Cardiac muscle cell (in vitro differentiated cells and primary cell): ENCODE results near the gene ASCC3. TPM values are rescaled to one million over a fixed set of nuclear protein-coding genes. Genes with fewer than 3 reads are reported as not detected.

Source experiments
- DNase-seq, 2 donors: peaks; one replicate each; pipeline versions ENCODE4 v3.0.0 to v3.0.0-alpha.2; 2010 to 2017; ENCODE audit warnings: low read depth in 1 of 2, low spot score in 1 of 2
- H3K27ac ChIP-seq: fragments of 200-600 bp; sonication (generic); 2 replicates; pipeline ENCODE4 v1.5.1; 2016
- H3K27me3 ChIP-seq: fragments of 200-600 bp; sonication (generic); 2 replicates; pipeline ENCODE4 v1.6.0; 2016; ENCODE audit warnings: control low read depth
- H3K36me3 ChIP-seq: fragments of 200-600 bp; sonication (generic); 2 replicates; pipeline ENCODE4 v1.5.1; 2016; ENCODE audit warnings: control low read depth
- H3K4me1 ChIP-seq: fragments of 200-600 bp; sonication (generic); 2 replicates; pipeline ENCODE4 v1.8.1; 2017; ENCODE audit warnings: low read depth, mild to moderate bottlenecking, mixed run types
- H3K4me3 ChIP-seq: fragments of 200-600 bp; sonication (generic); 2 replicates; pipeline ENCODE4 v1.5.1; 2016; ENCODE audit warnings: mild to moderate bottlenecking
- H3K9me3 ChIP-seq: fragments of 200-600 bp; sonication (generic); 2 replicates; pipeline ENCODE4 v1.5.1; 2017; ENCODE audit warnings: low read depth, mild to moderate bottlenecking, control low read depth
- polyA plus RNA-seq: library from polyadenylated mRNA; unstranded; fragments of >200 nt; fragmentation: Nextera tagmentation; extraction: Ambion mirVana; gene quantifications from 2 replicates; pipeline ENCODE4 v1.2.1, GENCODE V29; 2016
- total RNA-seq: library from RNA; depleted of rRNA; stranded (reverse); fragments of >200 nt; gene quantifications from 2 replicates; pipeline ENCODE4 v1.2.3, GENCODE V29; 2016
- TF ChIP-seq, protein P1 (sequence below): IDR thresholded peaks from 2 replicates; pipeline ENCODE4 v1.5.1; 2012; ENCODE audit warnings: low read depth, mild to moderate bottlenecking, low read length

ASCC3 gene
- total and polyA plus RNA-seq, 2 experiments from 2014 or later = 29.3 to 33.7 TPM

DNA sequence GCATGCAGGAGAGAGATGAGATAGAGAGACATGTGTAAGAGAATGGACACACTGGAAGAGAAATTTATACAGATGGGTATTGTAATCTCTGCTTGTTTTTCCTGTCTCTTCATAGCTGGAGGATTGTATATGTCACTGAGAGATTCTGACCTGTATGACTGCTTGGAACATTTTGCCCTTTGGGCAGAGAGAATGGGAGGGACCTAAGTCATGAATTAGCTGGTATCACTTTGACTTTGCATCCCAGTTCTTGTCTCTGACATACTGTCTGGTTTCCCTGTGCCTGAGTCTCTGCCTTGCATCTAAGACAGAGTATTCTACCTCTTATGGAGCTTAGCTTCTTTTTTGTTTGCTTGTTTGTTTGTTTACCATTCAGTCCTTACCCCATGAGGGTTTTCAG is 37.0 kb upstream of the ASCC3 start:
- no peaks in the 10 kb centered on the region for H3K27me3 ChIP-seq
- TF ChIP-seq, protein P1, sequence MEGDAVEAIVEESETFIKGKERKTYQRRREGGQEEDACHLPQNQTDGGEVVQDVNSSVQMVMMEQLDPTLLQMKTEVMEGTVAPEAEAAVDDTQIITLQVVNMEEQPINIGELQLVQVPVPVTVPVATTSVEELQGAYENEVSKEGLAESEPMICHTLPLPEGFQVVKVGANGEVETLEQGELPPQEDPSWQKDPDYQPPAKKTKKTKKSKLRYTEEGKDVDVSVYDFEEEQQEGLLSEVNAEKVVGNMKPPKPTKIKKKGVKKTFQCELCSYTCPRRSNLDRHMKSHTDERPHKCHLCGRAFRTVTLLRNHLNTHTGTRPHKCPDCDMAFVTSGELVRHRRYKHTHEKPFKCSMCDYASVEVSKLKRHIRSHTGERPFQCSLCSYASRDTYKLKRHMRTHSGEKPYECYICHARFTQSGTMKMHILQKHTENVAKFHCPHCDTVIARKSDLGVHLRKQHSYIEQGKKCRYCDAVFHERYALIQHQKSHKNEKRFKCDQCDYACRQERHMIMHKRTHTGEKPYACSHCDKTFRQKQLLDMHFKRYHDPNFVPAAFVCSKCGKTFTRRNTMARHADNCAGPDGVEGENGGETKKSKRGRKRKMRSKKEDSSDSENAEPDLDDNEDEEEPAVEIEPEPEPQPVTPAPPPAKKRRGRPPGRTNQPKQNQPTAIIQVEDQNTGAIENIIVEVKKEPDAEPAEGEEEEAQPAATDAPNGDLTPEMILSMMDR = no peak
- H3K9me3 ChIP-seq = no peaks in the 10 kb centered on the region
- no peak overlapping the region for H3K27ac ChIP-seq
- no peak overlapping the region for H3K4me3 ChIP-seq
- no peaks in the 10 kb centered on the region for H3K4me1 ChIP-seq
- no peaks in the 10 kb centered on the region for H3K36me3 ChIP-seq
- DNase-seq = no peak

DNA sequence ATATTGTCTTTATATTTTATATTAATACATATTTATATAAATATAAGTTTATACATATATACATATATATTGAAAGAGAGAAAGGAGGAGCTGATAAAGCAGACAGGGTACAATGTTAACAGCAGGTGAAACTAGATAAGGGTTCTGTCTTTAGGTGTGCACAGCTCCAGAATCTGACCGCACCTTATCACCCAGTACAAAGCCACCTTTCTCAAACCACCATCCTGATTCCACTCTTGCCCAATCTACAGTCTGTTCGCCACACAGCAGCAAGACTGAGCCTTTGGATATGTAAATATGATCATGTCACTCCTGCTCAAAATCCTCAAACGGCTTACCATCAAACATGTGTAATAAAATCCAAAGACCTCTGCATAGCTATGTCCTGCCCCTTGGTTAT is 34.7 kb upstream of the ASCC3 start:
- TF ChIP-seq, protein P1 = no peak
- no peak for DNase-seq
- no peak overlapping the region for H3K4me3 ChIP-seq
- H3K27ac ChIP-seq = no peak overlapping the region
- H3K4me1 ChIP-seq = no peaks in the 10 kb centered on the region
- H3K9me3 ChIP-seq = no peaks in the 10 kb centered on the region
- H3K27me3 ChIP-seq = no peaks in the 10 kb centered on the region
- H3K36me3 ChIP-seq = no peaks in the 10 kb centered on the region

DNA sequence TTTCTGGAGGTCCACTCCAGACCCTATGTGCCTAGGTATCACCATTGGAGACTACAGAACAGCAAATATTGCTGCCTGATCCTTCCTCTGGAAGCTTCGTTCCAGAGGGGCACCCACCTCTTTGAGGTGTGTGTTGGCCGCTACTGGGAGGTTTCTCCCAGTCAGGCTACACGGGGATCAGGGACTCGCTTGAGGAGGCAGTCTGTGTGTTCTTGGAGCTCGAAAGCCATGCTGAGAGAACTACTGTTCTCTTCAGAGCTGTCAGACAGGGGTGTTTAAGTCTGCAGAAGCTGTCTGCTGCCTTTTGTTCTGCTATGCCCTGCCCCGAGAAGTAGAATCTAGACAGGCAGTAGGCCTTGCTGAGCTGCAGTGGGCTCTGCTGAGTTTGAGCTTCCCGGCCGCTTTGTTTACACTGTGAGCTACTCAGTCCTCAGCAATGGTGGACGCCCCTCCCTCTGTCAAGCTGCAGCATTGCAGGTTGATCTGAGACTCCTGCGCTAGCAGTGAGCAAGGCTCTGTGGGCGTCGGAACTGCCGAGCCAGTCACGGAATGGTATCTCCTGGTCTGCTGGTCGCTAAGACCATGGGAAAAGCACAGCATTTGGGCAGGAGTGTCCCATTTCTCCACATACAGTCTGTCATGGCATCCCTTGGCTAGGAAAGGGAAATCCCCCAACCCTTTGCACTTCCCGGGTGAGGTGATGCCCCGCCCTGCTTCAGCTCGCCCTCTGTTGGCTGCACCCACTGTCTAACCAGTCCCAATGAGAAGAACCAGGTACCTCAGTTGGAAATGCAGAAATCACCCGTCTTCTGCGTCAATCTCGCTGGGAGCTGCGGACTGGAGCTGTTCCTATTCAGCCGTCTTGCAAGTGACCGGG is 32.5 kb upstream of the ASCC3 start:
- no peak for DNase-seq
- H3K27me3 ChIP-seq = no peaks in the 10 kb centered on the region
- H3K27ac ChIP-seq = no peak overlapping the region
- H3K36me3 ChIP-seq = no peaks in the 10 kb centered on the region
- H3K4me1 ChIP-seq = no peaks in the 10 kb centered on the region
- H3K4me3 ChIP-seq = no peak overlapping the region
- TF ChIP-seq, protein P1 = no peak
- no peaks in the 10 kb centered on the region for H3K9me3 ChIP-seq

DNA sequence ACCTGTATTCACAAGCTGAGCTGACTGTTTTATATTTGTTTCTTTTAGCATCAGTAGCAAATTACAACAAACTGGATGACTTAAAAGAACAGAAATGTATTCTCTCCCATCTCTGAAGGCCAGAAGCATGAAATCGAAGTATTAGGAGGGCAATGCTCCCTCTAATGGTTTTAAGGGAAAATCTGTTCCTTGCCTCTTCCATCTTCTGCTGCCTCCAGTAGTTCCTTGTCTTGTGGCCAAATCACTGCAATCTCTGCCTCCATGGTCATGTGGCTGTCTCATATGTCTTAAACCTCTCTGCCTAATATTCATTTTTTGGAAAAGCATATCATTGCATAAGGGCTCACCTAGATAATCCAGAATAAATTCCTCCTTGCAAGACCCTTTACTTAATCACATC is 25.2 kb upstream of the ASCC3 start:
- Histone ChIP-seq H3K9me3 (no peaks in the 10 kb centered on the region), H3K4me3 (no peak overlapping the region), H3K36me3 (no peaks in the 10 kb centered on the region), H3K27me3 (no peaks in the 10 kb centered on the region), H3K4me1 (no peaks in the 10 kb centered on the region), H3K27ac (no peak overlapping the region)
- peak in 1 of 2 donors; percentile 8 for DNase-seq
- TF ChIP-seq, protein P1 = no peak

DNA sequence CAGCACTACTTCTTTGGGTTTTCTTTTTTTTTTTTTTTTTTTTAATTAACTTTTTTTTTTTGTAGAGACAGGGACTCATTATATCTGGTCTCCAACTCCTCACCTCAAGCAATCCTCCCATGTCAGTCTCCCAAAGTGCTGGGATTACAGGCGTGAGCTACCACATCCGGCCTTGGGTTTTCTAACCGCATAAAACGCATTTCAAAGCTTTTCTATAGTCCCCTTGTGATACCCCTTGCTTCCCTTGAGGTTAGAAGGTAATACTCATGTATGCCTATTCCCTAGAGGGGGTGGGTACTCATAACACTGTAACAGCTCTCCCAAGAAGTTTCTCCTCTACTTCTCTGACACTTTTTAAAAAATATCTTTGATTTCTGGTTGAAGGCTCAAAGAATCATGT is 23.9 kb upstream of the ASCC3 start:
- H3K4me3 ChIP-seq = no peak overlapping the region
- no peak overlapping the region for H3K27ac ChIP-seq
- TF ChIP-seq, protein P1 = no peak
- H3K4me1 ChIP-seq = no peaks in the 10 kb centered on the region
- no peaks in the 10 kb centered on the region for H3K9me3 ChIP-seq
- no peaks in the 10 kb centered on the region for H3K27me3 ChIP-seq
- no peak for DNase-seq
- no peaks in the 10 kb centered on the region for H3K36me3 ChIP-seq
